Measurements from ENCODE around the gene YTHDF2. TPM values are rescaled to one million over a fixed set of nuclear protein-coding genes. Genes with fewer than 3 reads are reported as not detected.
A peak's percentile ranks its signal among the peaks of the same experiment; 100 is the strongest.
"Not testable (repeated sequence)": the region's sequence is repeated elsewhere in the genome, so short reads cannot be mapped to it uniquely, and the experiment has no call there.

Gene YTHDF2
- total and polyA plus RNA-seq, 9 of the 15 experiments (the other 6 are each of a cell fraction or from before 2014, with no cell fraction given): 41.0 to 111 (median 83.3) TPM

DNA sequence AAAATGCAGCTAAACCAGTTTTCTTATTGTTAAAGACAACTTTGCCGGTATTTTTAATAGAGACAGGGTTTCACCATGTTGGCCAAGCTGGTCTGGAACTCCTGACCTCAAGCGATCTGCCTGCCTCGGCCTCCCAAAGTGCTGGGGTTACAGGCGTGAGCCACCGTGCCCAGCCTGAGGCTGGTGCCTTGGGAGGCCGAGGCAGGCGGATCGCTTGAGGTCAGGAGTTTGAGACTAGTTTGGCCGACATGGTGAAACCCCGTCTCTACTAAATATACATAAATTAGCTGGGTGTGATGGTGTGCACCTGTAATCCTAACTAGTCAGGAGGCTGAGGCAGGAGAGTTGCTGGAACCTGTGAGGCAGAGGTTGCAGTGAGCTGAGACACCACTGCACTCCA, 35.2 kb downstream of the YTHDF2 start:
- DNase-seq (ENCODE audit: extremely low read depth in 1 of 4, low spot score in 3 of 4); H3K9ac ChIP-seq (ENCODE audit: insufficient read depth in 1 of 2, low read depth in 2 of 2, low read length in 2 of 2); intact Hi-C loops (cut with micrococcal nuclease); H4K20me1 ChIP-seq (replicated peaks; ENCODE audit: control insufficient read depth, insufficient read depth, low read length); H3K4me3 ChIP-seq; CTCF ChIA-PET (ENCODE audit: low intra/inter-chr PET ratio); H3K27me3 ChIP-seq (ENCODE audit: control insufficient read depth in 2 of 2, insufficient read depth in 2 of 2, low read length in 2 of 2); H3K9me3 ChIP-seq (replicated peaks; ENCODE audit: control insufficient read depth, insufficient read depth, low read depth, low read length); H3K4me1 ChIP-seq (replicated peaks in 1 of 2; ENCODE audit: control insufficient read depth in 2 of 2, insufficient read depth in 2 of 2, low read length in 2 of 2); H2AFZ ChIP-seq (ENCODE audit: low read depth, low read length); ATAC-seq; in situ Hi-C loops (cut with MboI); H3K27ac ChIP-seq (ENCODE audit: extremely low read depth, low read depth, low read length); H3K4me2 ChIP-seq (ENCODE audit: insufficient read depth, low read length); BruUV-seq (replicated peaks); H3K9me1 ChIP-seq (ENCODE audit: control insufficient read depth, insufficient read depth, low read length); FAIRE-seq: not testable (repeated sequence)
- H3K79me2 ChIP-seq (ENCODE audit: control insufficient read depth, insufficient read depth, low read length): peaks cover 21% of the 10 kb centered on the region
- WGBS (ENCODE audit: insufficient coverage, low coverage, missing lambda C conversion rate): 89% methylated on average over 10 of the region's 10 CpGs
- peaks cover 67% of the 10 kb centered on the region for H3K36me3 ChIP-seq (ENCODE audit: control insufficient read depth, insufficient read depth, low read length)
- TF ChIP-seq ILF3 (IDR thresholded peaks at IDR 0.05; ENCODE audit: borderline replicate concordance): 0 out of 2 replicates have a peak, but pooled peaks have one; percentile 1
- POLR2A ChIA-PET: interaction anchor here (0.6 to 1.8 kb wide), 5 partner anchors 17 to 123 kb away, joined by 3 to 7 read pairs (median 3); partner anchors contain the start of gene RNU11

DNA sequence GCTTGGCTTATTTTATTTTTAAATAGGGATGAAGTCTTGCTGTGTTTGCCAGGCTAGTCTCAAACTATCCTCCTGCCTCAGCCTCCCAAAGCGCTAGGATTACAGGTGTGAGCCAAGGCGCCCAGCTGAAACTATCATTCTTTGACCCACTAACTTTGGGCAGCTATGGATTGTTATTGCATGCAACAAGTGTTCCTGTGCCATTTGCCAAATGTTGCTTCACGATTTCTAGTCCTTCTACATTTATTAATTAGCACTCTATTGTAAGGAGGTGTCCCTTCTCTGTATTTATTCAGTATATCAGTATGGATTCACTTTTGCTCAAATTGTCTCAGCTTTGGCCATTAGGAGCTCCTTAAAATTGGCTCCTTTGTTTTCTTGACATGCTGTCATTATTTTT, 36.4 kb downstream of the YTHDF2 start:
- DNase-seq (ENCODE audit: extremely low read depth in 1 of 4, low spot score in 3 of 4) (peak in 1 of 4 experiments; percentile 1), FAIRE-seq (no peak), ATAC-seq (no peak)
- H3K9me1 ChIP-seq (ENCODE audit: control insufficient read depth, insufficient read depth, low read length): no peaks in the 10 kb centered on the region
- no TSS peak for BruUV-seq (replicated peaks)
- intact Hi-C loops (cut with micrococcal nuclease) (no loop called here), in situ Hi-C loops (cut with MboI) (no loop called here)
- no peaks in the 10 kb centered on the region for H3K9me3 ChIP-seq (replicated peaks; ENCODE audit: control insufficient read depth, insufficient read depth, low read depth, low read length)
- POLR2A ChIA-PET: interaction anchor here (0.7 to 4.6 kb wide), 9 partner anchors 10 to 191 kb away, joined by 3 to 29 read pairs (median 3); partner anchors contain the start of genes GMEB1, RNU11 and TAF12
- no peak overlapping the region for H2AFZ ChIP-seq (ENCODE audit: low read depth, low read length)
- no peak overlapping the region for H3K4me2 ChIP-seq (ENCODE audit: insufficient read depth, low read length)
- H3K27ac ChIP-seq (ENCODE audit: extremely low read depth, low read depth, low read length): no peak overlapping the region
- H3K4me1 ChIP-seq (replicated peaks in 1 of 2; ENCODE audit: control insufficient read depth in 2 of 2, insufficient read depth in 2 of 2, low read length in 2 of 2): peaks cover 0 to 5% of the 10 kb centered on the region in 2 experiments; a peak in 2 of 5 replicates
- H3K36me3 ChIP-seq (ENCODE audit: control insufficient read depth, insufficient read depth, low read length): peaks cover 60% of the 10 kb centered on the region
- H3K27me3 ChIP-seq (ENCODE audit: control insufficient read depth in 2 of 2, insufficient read depth in 2 of 2, low read length in 2 of 2): no peaks in the 10 kb centered on the region
- no peak overlapping the region for H3K9ac ChIP-seq (ENCODE audit: insufficient read depth in 1 of 2, low read depth in 2 of 2, low read length in 2 of 2)
- no peak overlapping the region for H3K4me3 ChIP-seq
- peaks cover 14% of the 10 kb centered on the region for H3K79me2 ChIP-seq (ENCODE audit: control insufficient read depth, insufficient read depth, low read length)
- 92% methylated on average over 3 of the region's 3 CpGs for WGBS (ENCODE audit: insufficient coverage, low coverage, missing lambda C conversion rate)
- no peaks in the 10 kb centered on the region for H4K20me1 ChIP-seq (replicated peaks; ENCODE audit: control insufficient read depth, insufficient read depth, low read length)
- CTCF ChIA-PET (ENCODE audit: low intra/inter-chr PET ratio): interaction anchor here (0.6 kb wide), 1 partner anchor 103 kb away, joined by 3 read pairs; no protein-coding TSS in a partner anchor
- no peak for TF ChIP-seq ZNF41 (CRISPR knock-in tag; conservative IDR thresholded peaks at IDR 0.05)
- no peak for TF ChIP-seq NCOA2 (IDR thresholded peaks at IDR 0.05; ENCODE audit: partially characterized antibody in 2 of 2)
- TF ChIP-seq TFAM (CRISPR knock-in tag; conservative IDR thresholded peaks at IDR 0.05): no peak
- no peak for TF ChIP-seq HOXB6 (CRISPR knock-in tag; IDR thresholded peaks at IDR 0.05; ENCODE audit: borderline replicate concordance)
- TF ChIP-seq TCF15 (CRISPR knock-in tag; IDR thresholded peaks at IDR 0.05): no peak
- TF ChIP-seq U2AF2 (optimal IDR thresholded peaks at IDR 0.05; ENCODE audit: low read depth, low read length): no peak
- no peak for TF ChIP-seq GTF2E2 (tag; IDR thresholded peaks at IDR 0.05)
- no peak for TF ChIP-seq ZKSCAN3 (CRISPR knock-in tag; IDR thresholded peaks at IDR 0.05)
- no peak for TF ChIP-seq ZNF583 (CRISPR knock-in tag; IDR thresholded peaks at IDR 0.05)
- TF ChIP-seq, protein P1, sequence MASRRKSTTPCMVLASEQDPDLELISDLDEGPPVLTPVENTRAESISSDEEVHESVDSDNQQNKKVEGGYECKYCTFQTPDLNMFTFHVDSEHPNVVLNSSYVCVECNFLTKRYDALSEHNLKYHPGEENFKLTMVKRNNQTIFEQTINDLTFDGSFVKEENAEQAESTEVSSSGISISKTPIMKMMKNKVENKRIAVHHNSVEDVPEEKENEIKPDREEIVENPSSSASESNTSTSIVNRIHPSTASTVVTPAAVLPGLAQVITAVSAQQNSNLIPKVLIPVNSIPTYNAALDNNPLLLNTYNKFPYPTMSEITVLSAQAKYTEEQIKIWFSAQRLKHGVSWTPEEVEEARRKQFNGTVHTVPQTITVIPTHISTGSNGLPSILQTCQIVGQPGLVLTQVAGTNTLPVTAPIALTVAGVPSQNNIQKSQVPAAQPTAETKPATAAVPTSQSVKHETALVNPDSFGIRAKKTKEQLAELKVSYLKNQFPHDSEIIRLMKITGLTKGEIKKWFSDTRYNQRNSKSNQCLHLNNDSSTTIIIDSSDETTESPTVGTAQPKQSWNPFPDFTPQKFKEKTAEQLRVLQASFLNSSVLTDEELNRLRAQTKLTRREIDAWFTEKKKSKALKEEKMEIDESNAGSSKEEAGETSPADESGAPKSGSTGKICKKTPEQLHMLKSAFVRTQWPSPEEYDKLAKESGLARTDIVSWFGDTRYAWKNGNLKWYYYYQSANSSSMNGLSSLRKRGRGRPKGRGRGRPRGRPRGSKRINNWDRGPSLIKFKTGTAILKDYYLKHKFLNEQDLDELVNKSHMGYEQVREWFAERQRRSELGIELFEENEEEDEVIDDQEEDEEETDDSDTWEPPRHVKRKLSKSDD (conservative IDR thresholded peaks at IDR 0.05; ENCODE audit: low read length): no peak
- TF ChIP-seq ZSCAN32 (CRISPR knock-in tag; IDR thresholded peaks at IDR 0.05): no peak
- no peak for TF ChIP-seq ERF (CRISPR knock-in tag; IDR thresholded peaks at IDR 0.05)
- TF ChIP-seq ZNF197 (CRISPR knock-in tag; IDR thresholded peaks at IDR 0.05; ENCODE audit: low read depth): no peak
- TF ChIP-seq SETDB1 (IDR thresholded peaks at IDR 0.05; ENCODE audit: low read length): no peak
